ENCODE data around the gene USP6NL.

USP6NL gene

DNA sequence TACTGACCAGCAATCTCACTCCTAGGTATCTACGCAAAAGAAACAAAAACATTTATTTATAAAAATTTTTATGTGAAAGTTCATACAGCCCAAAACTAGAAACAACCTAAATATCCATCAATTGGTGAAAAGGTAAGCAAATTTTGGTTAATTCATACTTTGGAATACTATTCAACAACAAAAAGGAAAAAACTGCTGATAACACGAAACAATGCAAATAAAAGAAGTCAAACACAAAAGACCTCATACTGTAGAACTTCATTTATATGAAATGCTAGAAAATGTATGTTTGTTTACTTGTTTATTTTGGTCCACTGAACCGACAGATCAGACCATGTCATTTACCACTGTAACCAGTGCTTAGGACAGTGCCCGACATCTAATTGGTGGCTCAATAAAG lies 60.3 kb downstream of the USP6NL start:
- WGBS (ENCODE audit: insufficient coverage), result 100% methylated on average over 1 of the region's 4 CpGs

DNA sequence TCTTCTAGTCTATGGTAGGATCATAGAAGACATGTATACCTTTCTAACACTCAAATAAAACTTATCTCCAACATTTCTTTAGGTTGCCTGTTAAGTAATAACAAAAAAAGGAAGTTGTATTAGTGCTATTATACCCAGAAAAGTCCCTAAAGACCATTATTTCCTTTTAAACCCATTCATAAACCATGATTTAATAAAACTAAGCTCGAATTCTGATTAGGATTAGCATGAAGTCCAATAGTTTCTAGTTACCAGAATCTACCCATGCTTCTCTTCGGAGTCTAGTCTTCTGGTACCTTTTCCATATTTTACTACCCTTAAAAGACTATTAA lies 62.7 kb downstream of the USP6NL start:
- no peak overlapping the region for H3K4me3 ChIP-seq (ENCODE audit: control insufficient read depth in 1 of 7, extremely low read depth in 1 of 7, insufficient read depth in 4 of 7, low read depth in 2 of 7, low read length in 6 of 7)
- H3K4me1 ChIP-seq (ENCODE audit: control extremely low read depth in 1 of 4, control insufficient read depth in 4 of 4, insufficient read depth in 4 of 4, low read length in 3 of 4), result peaks cover 11 to 31% (median 21%) of the 10 kb centered on the region in 4 experiments
- no peaks in the 10 kb centered on the region for H3K9me3 ChIP-seq (ENCODE audit: control extremely low read depth in 1 of 5, control insufficient read depth in 4 of 5, insufficient read depth in 2 of 5, low read depth in 1 of 5, low read length in 4 of 5)
- ChIA-PET CTCF (interaction anchor here (0.8 to 1.7 kb wide), 6 partner anchors 11 to 211 kb away, joined by 3 to 6 read pairs (median 4); no protein-coding TSS in a partner anchor), POLR2A (no interaction called here)
- H3K36me3 ChIP-seq (ENCODE audit: control insufficient read depth in 4 of 4, insufficient read depth in 4 of 4, low read length in 3 of 4), result no peaks in the 10 kb centered on the region
- H3K27me3 ChIP-seq (replicated peaks in 2 of 5; ENCODE audit: control insufficient read depth in 4 of 5, insufficient read depth in 5 of 5, low read length in 4 of 5), result no peaks in the 10 kb centered on the region
- H3K27ac ChIP-seq (ENCODE audit: insufficient read depth in 1 of 2, low read depth in 1 of 2, low read length in 2 of 2, poor library complexity in 1 of 2, severe bottlenecking in 2 of 2), result no peak overlapping the region
- DNase-seq, result peak in 2 of 3 donors; percentile 31 to 42
- 64% methylated on average over 2 of the region's 2 CpGs for WGBS (ENCODE audit: insufficient coverage)

More for the DNA sequence above, 60.3 kb downstream of the USP6NL start:
- H3K9me3 ChIP-seq (ENCODE audit: control extremely low read depth in 1 of 5, control insufficient read depth in 4 of 5, insufficient read depth in 2 of 5, low read depth in 1 of 5, low read length in 4 of 5), result peaks cover 0 to 3% (median 0%) of the 10 kb centered on the region in 5 experiments
- peaks cover 11 to 35% (median 24%) of the 10 kb centered on the region in 4 experiments for H3K4me1 ChIP-seq (ENCODE audit: control extremely low read depth in 1 of 4, control insufficient read depth in 4 of 4, insufficient read depth in 4 of 4, low read length in 3 of 4)
- ChIA-PET CTCF (interaction anchor here (0.8 to 1.7 kb wide), 3 partner anchors 9 to 23 kb away, joined by 3 to 4 read pairs (median 3); no protein-coding TSS in a partner anchor), POLR2A (no interaction called here)
- DNase-seq, result no peak
- no peak overlapping the region for H3K27ac ChIP-seq (ENCODE audit: insufficient read depth in 1 of 2, low read depth in 1 of 2, low read length in 2 of 2, poor library complexity in 1 of 2, severe bottlenecking in 2 of 2)
- H3K4me3 ChIP-seq (ENCODE audit: control insufficient read depth in 1 of 7, extremely low read depth in 1 of 7, insufficient read depth in 4 of 7, low read depth in 2 of 7, low read length in 6 of 7), result no peak overlapping the region
- H3K27me3 ChIP-seq (replicated peaks in 2 of 5; ENCODE audit: control insufficient read depth in 4 of 5, insufficient read depth in 5 of 5, low read length in 4 of 5), result no peaks in the 10 kb centered on the region
- no peaks in the 10 kb centered on the region for H3K36me3 ChIP-seq (ENCODE audit: control insufficient read depth in 4 of 4, insufficient read depth in 4 of 4, low read length in 3 of 4)

DNA sequence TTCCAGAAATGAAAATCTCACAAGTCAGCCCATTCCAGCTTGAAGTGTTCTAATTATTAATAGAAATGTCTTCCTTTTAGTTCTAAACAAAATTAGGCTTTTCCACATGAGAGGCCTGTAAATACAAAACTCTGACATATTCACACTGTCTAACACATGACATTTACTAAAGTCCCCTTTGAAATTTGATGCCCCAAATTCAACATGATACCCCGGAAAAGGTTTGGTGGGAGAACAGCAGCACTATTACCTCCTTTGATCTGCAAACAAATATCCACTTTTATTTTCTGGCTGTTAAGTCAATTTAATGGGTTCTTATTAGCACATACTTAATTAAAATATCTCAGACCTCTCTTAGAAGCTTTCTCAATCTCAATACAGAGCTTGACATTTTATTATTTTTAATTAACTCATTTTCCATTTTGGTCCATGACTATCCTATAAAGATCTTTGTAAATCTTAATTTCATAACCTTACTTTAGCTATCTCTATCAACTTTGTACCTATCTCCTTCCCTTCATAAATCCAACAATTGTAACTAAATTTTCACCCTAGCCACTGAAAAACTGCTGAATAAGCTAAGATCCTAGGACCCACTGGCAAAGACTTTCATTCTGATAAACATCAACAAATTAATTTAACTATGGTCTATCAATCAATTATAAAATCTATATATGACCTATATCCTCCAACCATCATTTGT lies 63.2 kb downstream of the USP6NL start:
- H3K27ac ChIP-seq (ENCODE audit: insufficient read depth in 1 of 2, low read depth in 1 of 2, low read length in 2 of 2, poor library complexity in 1 of 2, severe bottlenecking in 2 of 2), result no peak overlapping the region
- DNase-seq, result no peak
- H3K9me3 ChIP-seq (ENCODE audit: control extremely low read depth in 1 of 5, control insufficient read depth in 4 of 5, insufficient read depth in 2 of 5, low read depth in 1 of 5, low read length in 4 of 5), result no peaks in the 10 kb centered on the region
- ChIA-PET POLR2A (no interaction called here), CTCF (interaction anchor here (0.8 to 1.7 kb wide), 6 partner anchors 10 to 211 kb away, joined by 3 to 6 read pairs (median 4); no protein-coding TSS in a partner anchor)
- H3K27me3 ChIP-seq (replicated peaks in 2 of 5; ENCODE audit: control insufficient read depth in 4 of 5, insufficient read depth in 5 of 5, low read length in 4 of 5), result no peaks in the 10 kb centered on the region
- H3K4me1 ChIP-seq (ENCODE audit: control extremely low read depth in 1 of 4, control insufficient read depth in 4 of 4, insufficient read depth in 4 of 4, low read length in 3 of 4), result peaks cover 11 to 31% (median 21%) of the 10 kb centered on the region in 4 experiments
- WGBS (ENCODE audit: insufficient coverage), result no CpG with 5 or more reads among the region's 1 CpG
- H3K36me3 ChIP-seq (ENCODE audit: control insufficient read depth in 4 of 4, insufficient read depth in 4 of 4, low read length in 3 of 4), result no peaks in the 10 kb centered on the region
- H3K4me3 ChIP-seq (ENCODE audit: control insufficient read depth in 1 of 7, extremely low read depth in 1 of 7, insufficient read depth in 4 of 7, low read depth in 2 of 7, low read length in 6 of 7), result no peak overlapping the region

DNA sequence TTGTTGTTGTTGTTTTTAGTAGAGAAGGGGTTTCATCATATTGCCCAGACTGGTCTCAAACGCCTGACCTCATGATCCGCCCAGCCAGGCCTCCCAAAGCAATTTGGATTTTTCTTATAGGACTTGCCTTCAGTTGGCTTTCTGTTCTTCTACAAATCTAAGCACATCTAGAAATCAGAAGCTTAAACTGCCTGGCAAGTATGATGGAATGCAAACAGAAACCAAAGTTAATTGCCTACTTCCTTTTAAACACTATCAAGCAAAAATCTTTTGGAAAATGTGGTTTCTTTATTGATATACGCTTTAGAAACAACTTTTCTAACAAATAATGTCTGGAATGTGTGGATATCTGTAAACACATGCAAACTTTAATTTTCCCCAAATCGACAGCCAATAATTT lies 64.9 kb downstream of the USP6NL start:
- 80% methylated on average over 2 of the region's 4 CpGs for WGBS (ENCODE audit: insufficient coverage)
- CTCF ChIA-PET, result interaction anchor here (1.4 kb wide), 1 partner anchor 178 kb away, joined by 5 read pairs; no protein-coding TSS in a partner anchor
- H3K36me3 ChIP-seq (ENCODE audit: control insufficient read depth in 4 of 4, insufficient read depth in 4 of 4, low read length in 3 of 4), result no peaks in the 10 kb centered on the region
- H3K27ac ChIP-seq (ENCODE audit: insufficient read depth in 1 of 2, low read depth in 1 of 2, low read length in 2 of 2, poor library complexity in 1 of 2, severe bottlenecking in 2 of 2), result no peak overlapping the region
- DNase-seq, result peak in 2 of 3 donors; percentile 46 to 62
- no peaks in the 10 kb centered on the region for H3K27me3 ChIP-seq (replicated peaks in 2 of 5; ENCODE audit: control insufficient read depth in 4 of 5, insufficient read depth in 5 of 5, low read length in 4 of 5)
- H3K9me3 ChIP-seq (ENCODE audit: control extremely low read depth in 1 of 5, control insufficient read depth in 4 of 5, insufficient read depth in 2 of 5, low read depth in 1 of 5, low read length in 4 of 5), result no peaks in the 10 kb centered on the region
- POLR2A ChIA-PET, result no interaction called here
- H3K4me3 ChIP-seq (ENCODE audit: control insufficient read depth in 1 of 7, extremely low read depth in 1 of 7, insufficient read depth in 4 of 7, low read depth in 2 of 7, low read length in 6 of 7), result no peak overlapping the region
- H3K4me1 ChIP-seq (ENCODE audit: control extremely low read depth in 1 of 4, control insufficient read depth in 4 of 4, insufficient read depth in 4 of 4, low read length in 3 of 4), result peaks cover 4 to 18% (median 10%) of the 10 kb centered on the region in 4 experiments

DNA sequence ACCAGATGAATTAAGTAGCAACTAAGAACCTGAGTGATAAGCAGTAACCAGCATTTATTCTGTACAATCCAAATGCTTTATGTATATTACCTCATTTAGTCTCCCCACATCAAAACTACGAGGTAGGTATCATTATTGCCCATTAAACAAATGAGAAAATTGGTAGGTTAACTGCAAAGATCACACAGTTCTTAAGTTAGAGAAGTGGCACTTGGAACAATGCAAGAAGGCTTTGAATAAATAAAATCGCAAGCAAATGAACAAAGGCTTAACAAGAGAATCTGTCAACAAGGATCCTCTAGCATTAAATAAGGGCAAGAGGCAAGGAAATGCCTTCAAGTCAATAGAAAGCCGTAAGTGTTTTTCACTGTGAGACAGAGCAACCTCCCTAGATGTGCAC lies 70.2 kb downstream of the USP6NL start:
- no peak for DNase-seq
- ChIA-PET POLR2A (no interaction called here), CTCF (interaction anchor here (0.8 kb wide), 1 partner anchor 10 kb away, joined by 3 read pairs; no protein-coding TSS in a partner anchor)
- Histone ChIP-seq H3K27me3 (replicated peaks in 2 of 5; ENCODE audit: control insufficient read depth in 4 of 5, insufficient read depth in 5 of 5, low read length in 4 of 5) (no peaks in the 10 kb centered on the region), H3K27ac (ENCODE audit: insufficient read depth in 1 of 2, low read depth in 1 of 2, low read length in 2 of 2, poor library complexity in 1 of 2, severe bottlenecking in 2 of 2) (no peak overlapping the region), H3K4me1 (ENCODE audit: control extremely low read depth in 1 of 4, control insufficient read depth in 4 of 4, insufficient read depth in 4 of 4, low read length in 3 of 4) (peaks cover 0 to 8% (median under 1%) of the 10 kb centered on the region in 4 experiments), H3K4me3 (ENCODE audit: control insufficient read depth in 1 of 7, extremely low read depth in 1 of 7, insufficient read depth in 4 of 7, low read depth in 2 of 7, low read length in 6 of 7) (no peak overlapping the region), H3K36me3 (ENCODE audit: control insufficient read depth in 4 of 4, insufficient read depth in 4 of 4, low read length in 3 of 4) (no peaks in the 10 kb centered on the region), H3K9me3 (ENCODE audit: control extremely low read depth in 1 of 5, control insufficient read depth in 4 of 5, insufficient read depth in 2 of 5, low read depth in 1 of 5, low read length in 4 of 5) (no peaks in the 10 kb centered on the region)
- 100% methylated on average over 1 of the region's 3 CpGs for WGBS (ENCODE audit: insufficient coverage)

DNA sequence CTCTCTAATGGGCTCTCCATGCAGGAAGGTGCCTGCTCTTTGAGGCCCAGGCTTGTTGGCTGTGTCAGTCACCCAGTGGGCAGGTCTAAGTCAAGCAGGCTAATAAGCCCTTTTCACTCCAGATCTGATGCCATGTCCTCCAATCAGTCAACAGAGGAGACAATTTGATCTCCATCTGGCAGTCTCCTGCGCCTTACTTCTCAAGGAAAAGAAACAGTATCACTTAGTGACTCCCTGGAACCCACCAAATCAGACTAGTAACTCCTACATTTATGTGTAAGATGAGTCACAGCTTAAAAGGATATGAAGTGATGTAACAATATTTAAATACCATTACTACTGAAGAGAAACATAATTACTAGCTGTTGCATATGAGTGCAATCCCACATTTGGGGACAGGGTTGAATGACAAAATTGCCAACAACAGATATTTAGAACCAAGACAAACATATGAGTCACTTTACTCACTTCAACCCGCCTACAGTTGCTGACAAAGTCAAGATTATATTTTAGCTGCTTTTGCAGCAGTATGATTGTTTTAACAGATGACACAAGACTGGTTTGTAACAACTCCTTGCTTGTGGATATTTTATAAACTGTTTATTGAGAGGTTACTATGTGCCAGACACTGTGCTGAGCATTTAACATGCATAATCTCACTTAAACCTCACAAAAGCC lies 72.1 kb downstream of the USP6NL start:
- Histone ChIP-seq H3K4me1 (ENCODE audit: control extremely low read depth in 1 of 4, control insufficient read depth in 4 of 4, insufficient read depth in 4 of 4, low read length in 3 of 4) (peaks cover 4 to 20% (median 9%) of the 10 kb centered on the region in 4 experiments), H3K4me3 (ENCODE audit: control insufficient read depth in 1 of 7, extremely low read depth in 1 of 7, insufficient read depth in 4 of 7, low read depth in 2 of 7, low read length in 6 of 7) (no peak overlapping the region), H3K27ac (ENCODE audit: insufficient read depth in 1 of 2, low read depth in 1 of 2, low read length in 2 of 2, poor library complexity in 1 of 2, severe bottlenecking in 2 of 2) (no peak overlapping the region), H3K9me3 (ENCODE audit: control extremely low read depth in 1 of 5, control insufficient read depth in 4 of 5, insufficient read depth in 2 of 5, low read depth in 1 of 5, low read length in 4 of 5) (no peaks in the 10 kb centered on the region), H3K27me3 (replicated peaks in 2 of 5; ENCODE audit: control insufficient read depth in 4 of 5, insufficient read depth in 5 of 5, low read length in 4 of 5) (no peaks in the 10 kb centered on the region), H3K36me3 (ENCODE audit: control insufficient read depth in 4 of 4, insufficient read depth in 4 of 4, low read length in 3 of 4) (no peaks in the 10 kb centered on the region)
- CTCF ChIA-PET, result interaction anchor here (1.3 kb wide), 2 partner anchors 10 to 23 kb away, joined by 3 read pairs; no protein-coding TSS in a partner anchor
- POLR2A ChIA-PET, result interaction anchor here (0.7 kb wide), 1 partner anchor 40 kb away, joined by 3 read pairs; no protein-coding TSS in a partner anchor
- DNase-seq, result peak in 2 of 3 donors; percentile 39 to 55
- WGBS (ENCODE audit: insufficient coverage), result 100% methylated on average over 1 of the region's 2 CpGs

DNA sequence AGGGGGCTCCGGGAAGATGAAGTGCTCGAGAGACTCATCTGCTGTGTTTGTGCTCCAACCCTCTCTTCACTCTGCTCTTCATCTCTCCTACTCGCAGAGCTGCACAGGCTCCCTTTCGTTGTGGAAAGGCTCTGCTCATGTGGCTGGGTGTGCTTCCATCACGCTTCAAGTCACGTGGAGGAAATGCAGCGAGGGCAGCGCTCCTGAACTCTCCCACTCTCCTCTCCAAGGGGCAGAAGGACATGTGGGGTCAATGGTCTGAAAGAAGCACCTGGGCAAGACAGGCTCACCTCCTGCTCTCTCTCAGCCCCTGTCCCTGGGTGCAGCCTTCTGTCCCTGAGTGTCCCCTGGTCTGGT lies 72.6 kb downstream of the USP6NL start:
- 85% methylated on average over 4 of the region's 8 CpGs for WGBS (ENCODE audit: insufficient coverage)
- peaks cover 4 to 25% (median 11%) of the 10 kb centered on the region in 4 experiments for H3K4me1 ChIP-seq (ENCODE audit: control extremely low read depth in 1 of 4, control insufficient read depth in 4 of 4, insufficient read depth in 4 of 4, low read length in 3 of 4)
- H3K27me3 ChIP-seq (replicated peaks in 2 of 5; ENCODE audit: control insufficient read depth in 4 of 5, insufficient read depth in 5 of 5, low read length in 4 of 5), result no peaks in the 10 kb centered on the region
- H3K36me3 ChIP-seq (ENCODE audit: control insufficient read depth in 4 of 4, insufficient read depth in 4 of 4, low read length in 3 of 4), result no peaks in the 10 kb centered on the region
- POLR2A ChIA-PET, result no interaction called here
- H3K27ac ChIP-seq (ENCODE audit: insufficient read depth in 1 of 2, low read depth in 1 of 2, low read length in 2 of 2, poor library complexity in 1 of 2, severe bottlenecking in 2 of 2), result no peak overlapping the region
- CTCF ChIA-PET, result interaction anchor here (1.3 to 1.5 kb wide), 3 partner anchors 9 to 23 kb away, joined by 3 to 5 read pairs (median 3); no protein-coding TSS in a partner anchor
- no peak overlapping the region for H3K4me3 ChIP-seq (ENCODE audit: control insufficient read depth in 1 of 7, extremely low read depth in 1 of 7, insufficient read depth in 4 of 7, low read depth in 2 of 7, low read length in 6 of 7)
- no peak for DNase-seq
- no peaks in the 10 kb centered on the region for H3K9me3 ChIP-seq (ENCODE audit: control extremely low read depth in 1 of 5, control insufficient read depth in 4 of 5, insufficient read depth in 2 of 5, low read depth in 1 of 5, low read length in 4 of 5)
